ENCODE results near the gene SH3PXD2A.

SH3PXD2A gene

GRCh38 chr10:103793429-103793828 is 61.9 kb downstream of the SH3PXD2A start:
- no peak for DNase-seq
- TF ChIP-seq, protein P1, sequence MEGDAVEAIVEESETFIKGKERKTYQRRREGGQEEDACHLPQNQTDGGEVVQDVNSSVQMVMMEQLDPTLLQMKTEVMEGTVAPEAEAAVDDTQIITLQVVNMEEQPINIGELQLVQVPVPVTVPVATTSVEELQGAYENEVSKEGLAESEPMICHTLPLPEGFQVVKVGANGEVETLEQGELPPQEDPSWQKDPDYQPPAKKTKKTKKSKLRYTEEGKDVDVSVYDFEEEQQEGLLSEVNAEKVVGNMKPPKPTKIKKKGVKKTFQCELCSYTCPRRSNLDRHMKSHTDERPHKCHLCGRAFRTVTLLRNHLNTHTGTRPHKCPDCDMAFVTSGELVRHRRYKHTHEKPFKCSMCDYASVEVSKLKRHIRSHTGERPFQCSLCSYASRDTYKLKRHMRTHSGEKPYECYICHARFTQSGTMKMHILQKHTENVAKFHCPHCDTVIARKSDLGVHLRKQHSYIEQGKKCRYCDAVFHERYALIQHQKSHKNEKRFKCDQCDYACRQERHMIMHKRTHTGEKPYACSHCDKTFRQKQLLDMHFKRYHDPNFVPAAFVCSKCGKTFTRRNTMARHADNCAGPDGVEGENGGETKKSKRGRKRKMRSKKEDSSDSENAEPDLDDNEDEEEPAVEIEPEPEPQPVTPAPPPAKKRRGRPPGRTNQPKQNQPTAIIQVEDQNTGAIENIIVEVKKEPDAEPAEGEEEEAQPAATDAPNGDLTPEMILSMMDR (IDR thresholded peaks at IDR 0.05), result no peak
- Histone ChIP-seq H3K4me1 (no peaks in the 10 kb centered on the region), H3K9me3 (no peaks in the 10 kb centered on the region), H3K4me3 (no peak overlapping the region), H3K27ac (no peak overlapping the region), H3K36me3 (peaks cover 0 to 7% (median 0%) of the 10 kb centered on the region in 3 donors), H3K27me3 (no peaks in the 10 kb centered on the region)
- intact Hi-C loops (cut with DNase I; ENCODE audit: low total_unique reads), result no loop called here

DNA sequence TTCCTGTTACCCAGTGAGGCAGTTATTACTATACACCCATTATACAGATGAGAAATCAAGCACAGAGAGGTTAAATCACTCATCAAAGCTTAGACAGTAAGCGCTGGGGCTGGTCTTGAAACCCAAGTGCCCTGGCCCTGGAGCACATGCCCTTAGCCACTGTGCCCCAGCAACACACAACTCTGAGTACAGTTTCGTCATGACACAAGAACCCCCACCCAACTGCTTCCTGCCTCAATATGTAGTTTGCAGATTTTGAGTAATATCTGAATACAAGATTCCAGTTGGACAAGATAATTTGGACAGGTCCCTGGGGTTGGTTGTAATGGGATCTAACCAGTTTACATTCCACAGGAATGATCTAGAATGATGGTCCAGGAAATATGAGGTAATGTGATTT is 62.8 kb downstream of the SH3PXD2A start:
- no peaks in the 10 kb centered on the region for H3K9me3 ChIP-seq
- TF ChIP-seq, protein P1 (IDR thresholded peaks at IDR 0.05), result no peak
- no peak overlapping the region for H3K27ac ChIP-seq
- H3K4me3 ChIP-seq, result no peak overlapping the region
- no peak for DNase-seq
- H3K4me1 ChIP-seq, result peaks cover 0 to 3% (median 0%) of the 10 kb centered on the region in 4 donors
- intact Hi-C loops (cut with DNase I; ENCODE audit: low total_unique reads), result no loop called here
- peaks cover 0 to 4% (median 0%) of the 10 kb centered on the region in 3 donors for H3K36me3 ChIP-seq
- H3K27me3 ChIP-seq, result no peaks in the 10 kb centered on the region

DNA sequence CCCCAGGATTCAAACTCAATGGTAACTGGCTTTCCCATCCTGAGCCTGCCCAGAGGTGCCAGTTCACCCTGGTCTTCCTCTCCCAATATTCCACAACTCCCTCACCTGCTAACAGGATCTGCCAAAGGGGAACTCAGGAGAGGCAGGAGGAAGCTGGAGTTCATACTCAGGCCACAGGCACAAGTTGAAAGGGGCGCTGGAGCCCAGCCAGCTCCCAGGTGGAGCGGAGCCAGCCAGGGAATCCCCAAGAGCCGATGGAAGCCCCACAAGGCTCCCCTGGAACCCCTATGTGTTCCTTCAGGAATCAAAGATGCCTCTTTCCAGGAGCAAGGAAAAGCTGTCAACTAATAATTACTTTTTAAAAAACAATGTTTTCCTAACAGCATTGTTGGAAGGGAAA is 63.5 kb downstream of the SH3PXD2A start:
- Histone ChIP-seq H3K9me3 (no peaks in the 10 kb centered on the region), H3K27ac (no peak overlapping the region), H3K36me3 (no peaks in the 10 kb centered on the region), H3K27me3 (no peaks in the 10 kb centered on the region), H3K4me1 (peaks cover 0 to 7% (median 0%) of the 10 kb centered on the region in 4 donors), H3K4me3 (no peak overlapping the region)
- no peak for DNase-seq
- TF ChIP-seq, protein P1 (IDR thresholded peaks at IDR 0.05), result no peak
- intact Hi-C loops (cut with DNase I; ENCODE audit: low total_unique reads), result no loop called here

GRCh38 chr10:103791291-103791690 is 64.1 kb downstream of the SH3PXD2A start:
- no peak for DNase-seq
- H3K27me3 ChIP-seq, result no peaks in the 10 kb centered on the region

DNA sequence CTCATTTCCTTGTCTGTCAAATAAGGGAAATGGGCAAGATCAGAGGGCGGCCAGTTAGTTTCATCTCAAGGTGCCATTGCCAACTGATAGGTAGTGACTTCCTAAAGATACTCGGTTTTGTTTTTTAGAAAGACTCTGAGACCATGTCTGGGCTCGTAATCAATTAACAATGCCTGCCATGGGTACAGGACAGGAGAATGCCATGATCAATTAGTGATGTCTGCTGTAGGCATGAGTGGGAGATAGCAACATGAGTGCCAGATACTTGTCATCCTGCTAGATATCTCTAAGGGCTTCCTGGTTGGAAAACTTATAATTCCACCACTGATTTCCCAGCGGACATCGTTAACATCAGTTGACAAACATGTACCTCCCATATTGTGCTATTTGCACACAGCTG is 64.8 kb downstream of the SH3PXD2A start:
- peaks cover 0 to 7% (median 0%) of the 10 kb centered on the region in 4 donors for H3K4me1 ChIP-seq
- DNase-seq, result no peak
- intact Hi-C loops (cut with DNase I; ENCODE audit: low total_unique reads), result no loop called here
- H3K27me3 ChIP-seq, result no peaks in the 10 kb centered on the region
- TF ChIP-seq, protein P1 (IDR thresholded peaks at IDR 0.05), result no peak
- no peaks in the 10 kb centered on the region for H3K36me3 ChIP-seq
- H3K9me3 ChIP-seq, result no peaks in the 10 kb centered on the region
- no peak overlapping the region for H3K4me3 ChIP-seq
- H3K27ac ChIP-seq, result no peak overlapping the region

More at GRCh38 chr10:103791291-103791690, 64.1 kb downstream of the SH3PXD2A start:
- no peak overlapping the region for H3K27ac ChIP-seq
- TF ChIP-seq, protein P1 (IDR thresholded peaks at IDR 0.05), result no peak
- H3K4me1 ChIP-seq, result peaks cover 0 to 7% (median 0%) of the 10 kb centered on the region in 4 donors
- H3K9me3 ChIP-seq, result no peaks in the 10 kb centered on the region
- no peaks in the 10 kb centered on the region for H3K36me3 ChIP-seq
- no peak overlapping the region for H3K4me3 ChIP-seq
- intact Hi-C loops (cut with DNase I; ENCODE audit: low total_unique reads), result no loop called here

DNA sequence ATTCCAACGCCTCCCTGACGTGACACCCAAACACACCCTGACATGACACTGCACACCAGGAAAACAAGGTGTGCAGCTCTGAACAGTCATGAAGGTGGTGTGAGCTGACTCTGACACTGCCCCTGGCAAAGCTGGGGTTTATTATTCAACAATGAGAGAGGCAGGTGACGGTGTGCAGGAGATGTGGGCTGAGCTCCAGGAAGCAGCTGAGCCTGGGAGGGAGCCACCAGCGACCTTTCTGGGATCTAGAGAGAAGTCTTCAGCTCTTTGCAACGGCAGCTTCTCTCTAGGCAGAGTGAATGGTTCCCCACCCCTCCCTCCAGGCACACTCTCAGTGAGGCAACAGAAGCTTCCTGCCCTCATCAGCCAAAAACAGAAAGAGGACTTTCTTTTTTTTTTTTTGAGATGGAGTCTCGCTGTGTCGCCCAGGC is 65.6 kb downstream of the SH3PXD2A start:
- Histone ChIP-seq H3K27ac (no peak overlapping the region), H3K27me3 (no peaks in the 10 kb centered on the region), H3K9me3 (no peaks in the 10 kb centered on the region), H3K4me3 (no peak overlapping the region), H3K36me3 (no peaks in the 10 kb centered on the region), H3K4me1 (peaks cover 0 to 14% (median 0%) of the 10 kb centered on the region in 4 donors)
- TF ChIP-seq, protein P1 (IDR thresholded peaks at IDR 0.05), result no peak
- no peak for DNase-seq
- intact Hi-C loops (cut with DNase I; ENCODE audit: low total_unique reads), result no loop called here

Data from tibial artery (tissue), 4 donors.